Erythroblast (primary cell): ENCODE measurements around the gene PAM16.

Source experiments
- GATA1 ChIP-seq: IDR thresholded peaks from 2 replicates; pipeline ENCODE4 v1.6.1; 2011; ENCODE audit warnings: low read depth, mild to moderate bottlenecking, control low read depth, low read length, moderate library complexity
- POLR2A ChIP-seq: IDR thresholded peaks from 2 replicates; pipeline ENCODE4 v1.6.1; 2011; ENCODE audit warnings: mild to moderate bottlenecking, low read length

DNA sequence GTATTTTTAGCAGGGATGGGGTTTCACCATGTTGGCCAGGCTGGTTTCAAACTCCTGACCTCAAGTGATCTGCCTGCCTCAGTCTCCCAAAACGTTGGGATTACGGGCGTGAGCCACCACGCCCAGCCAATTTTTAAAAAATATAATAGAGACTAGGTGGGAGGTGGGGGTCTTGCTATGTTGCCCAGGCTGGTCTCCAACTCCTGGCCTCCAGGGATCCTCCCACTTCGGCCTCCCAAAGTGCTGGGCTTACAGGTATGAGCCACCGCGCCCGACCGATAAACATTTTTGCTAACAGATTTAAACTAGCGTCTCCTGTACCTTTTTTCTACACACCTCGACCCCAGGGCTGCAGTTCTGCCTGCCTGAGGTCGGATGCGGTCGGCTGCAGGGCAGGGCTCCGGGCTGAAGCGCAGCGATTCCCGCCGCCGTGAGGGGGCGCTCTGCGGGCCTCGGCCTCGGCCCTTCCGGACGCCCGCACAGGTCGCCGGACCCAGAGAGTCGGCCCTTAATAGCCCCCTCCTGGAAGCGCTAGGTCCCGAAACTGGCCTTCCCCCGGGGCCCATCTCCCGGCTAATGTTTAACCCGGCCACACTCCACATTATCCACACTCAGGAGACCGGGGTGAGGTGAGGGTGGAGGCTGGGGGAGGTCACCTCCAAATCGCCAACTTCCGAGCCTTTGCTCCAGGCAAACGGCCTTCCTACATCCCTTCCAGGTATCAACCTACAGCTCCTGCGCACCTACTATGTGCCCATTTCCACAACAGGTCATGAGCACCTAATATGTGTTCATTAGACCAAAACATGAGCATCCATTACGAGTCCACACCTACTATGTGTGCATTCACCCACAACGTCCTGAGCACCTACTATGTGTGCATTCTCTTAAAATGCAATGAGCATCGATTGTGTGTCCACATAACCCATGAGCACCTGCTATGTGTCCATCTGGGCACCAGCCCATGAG, 37.3 kb downstream of the PAM16 start:
- TF ChIP-seq POLR2A (no peak), GATA1 (no peak)
